Peyer's patch (tissue), 4 donors: Measurements from ENCODE around the gene MED14.

ENCODE experiments used
- POLR2A ChIP-seq, 2 donors: fragments of 450-650 bp; IDR thresholded peaks; one replicate each; pipeline ENCODE4 v1.5.1; 2017; ENCODE audit warnings: antibody characterized with exemption in 2 of 2, mild to moderate bottlenecking in 2 of 2, moderate library complexity in 2 of 2
- TF ChIP-seq, protein P1 (sequence below), 6 experiments: fragments of 450-650 bp in 4 of 6; fragments of 200-600 bp in 2 of 6; sonication (generic) in 1 of 6; IDR thresholded peaks; one replicate each; pipeline ENCODE4 v1.5.1; 2017 to 2019; ENCODE audit warnings: antibody characterized with exemption in 6 of 6, mild to moderate bottlenecking in 3 of 6, moderate library complexity in 1 of 6

DNA sequence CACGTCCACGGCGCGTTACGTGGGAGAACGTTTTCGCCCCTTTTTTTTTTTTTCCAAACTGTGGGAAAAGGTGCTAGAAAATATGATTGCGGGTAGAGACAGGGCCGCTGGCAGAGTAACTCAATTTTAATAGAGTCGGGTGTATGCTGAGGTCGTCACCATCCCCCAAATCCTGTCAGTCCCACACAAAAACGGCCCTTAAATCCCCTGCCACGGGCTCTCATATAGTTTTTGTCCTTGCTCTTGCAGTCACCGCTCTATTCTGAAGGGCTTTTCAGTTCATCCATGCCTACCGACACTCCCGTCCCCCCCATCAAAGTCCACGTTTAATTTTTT lies 796 bp upstream of the MED14 start:
- TF ChIP-seq, protein P1, sequence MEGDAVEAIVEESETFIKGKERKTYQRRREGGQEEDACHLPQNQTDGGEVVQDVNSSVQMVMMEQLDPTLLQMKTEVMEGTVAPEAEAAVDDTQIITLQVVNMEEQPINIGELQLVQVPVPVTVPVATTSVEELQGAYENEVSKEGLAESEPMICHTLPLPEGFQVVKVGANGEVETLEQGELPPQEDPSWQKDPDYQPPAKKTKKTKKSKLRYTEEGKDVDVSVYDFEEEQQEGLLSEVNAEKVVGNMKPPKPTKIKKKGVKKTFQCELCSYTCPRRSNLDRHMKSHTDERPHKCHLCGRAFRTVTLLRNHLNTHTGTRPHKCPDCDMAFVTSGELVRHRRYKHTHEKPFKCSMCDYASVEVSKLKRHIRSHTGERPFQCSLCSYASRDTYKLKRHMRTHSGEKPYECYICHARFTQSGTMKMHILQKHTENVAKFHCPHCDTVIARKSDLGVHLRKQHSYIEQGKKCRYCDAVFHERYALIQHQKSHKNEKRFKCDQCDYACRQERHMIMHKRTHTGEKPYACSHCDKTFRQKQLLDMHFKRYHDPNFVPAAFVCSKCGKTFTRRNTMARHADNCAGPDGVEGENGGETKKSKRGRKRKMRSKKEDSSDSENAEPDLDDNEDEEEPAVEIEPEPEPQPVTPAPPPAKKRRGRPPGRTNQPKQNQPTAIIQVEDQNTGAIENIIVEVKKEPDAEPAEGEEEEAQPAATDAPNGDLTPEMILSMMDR (IDR thresholded peaks at IDR 0.05), result no peak
- no peak for TF ChIP-seq POLR2A (IDR thresholded peaks at IDR 0.05)
